WTC11 (cell line): ENCODE results near the gene DNMT3A. TPM values are rescaled to one million over a fixed set of nuclear protein-coding genes. Genes with fewer than 3 reads are reported as not detected.

Source experiments
- ATAC-seq: fragments of 200-7000 bp; cut with Tn5 transposase; 2 replicates; pipeline ENCODE4 v1.10.0; 2021; ENCODE audit warnings: mild to moderate bottlenecking, moderate library complexity
- CTCF ChIA-PET: fragments of 300-600 bp; sonication (Branson Sonifier 250); formaldehyde crosslinking; loops from one replicate; lab custom pipeline; 2021; ENCODE audit warnings: antibody characterized with exemption; lab: Charles Lee
- POLR2A ChIA-PET: fragments of 350-600 bp; sonication (Branson Sonifier 250); formaldehyde crosslinking; loops from one replicate; lab custom pipeline; 2021; ENCODE audit warnings: antibody characterized with exemption; lab: Charles Lee
- DNase-seq: peaks from one replicate; pipeline ENCODE4 v3.0.0; 2021; ENCODE audit warnings: low spot score
- H3K27ac Mint-ChIP-seq: 2 replicates; pipeline ENCODE4 v1.8.0; 2021; ENCODE audit warnings: mixed read lengths
- H3K27me3 Mint-ChIP-seq: 2 replicates; pipeline ENCODE4 v1.8.0; 2021; ENCODE audit warnings: low read depth, mild to moderate bottlenecking, moderate library complexity, mixed read lengths
- H3K36me3 Mint-ChIP-seq: 2 replicates; pipeline ENCODE4 v1.8.0; 2021; ENCODE audit warnings: mixed read lengths
- H3K4me1 Mint-ChIP-seq: 2 replicates; pipeline ENCODE4 v1.8.0; 2022; ENCODE audit warnings: mixed read lengths
- H3K4me3 Mint-ChIP-seq: 2 replicates; pipeline ENCODE4 v1.8.0; 2021; ENCODE audit warnings: mild to moderate bottlenecking, moderate library complexity, mixed read lengths
- H3K9me3 Mint-ChIP-seq: 2 replicates; pipeline ENCODE4 v1.8.0; 2021; ENCODE audit warnings: mixed read lengths
- CBFB ChIP-seq: sonication (generic); formaldehyde crosslinking; IDR thresholded peaks from 2 replicates; pipeline ENCODE4 v1.8.1; 2022; ENCODE audit warnings: mild to moderate bottlenecking, low read depth, missing genetic modification reagents
- CREB1 ChIP-seq: sonication (generic); formaldehyde crosslinking; IDR thresholded peaks from 2 replicates; pipeline ENCODE4 v1.8.0; 2023; ENCODE audit warnings: mild to moderate bottlenecking, missing genetic modification reagents
- E2F4 ChIP-seq: sonication (generic); formaldehyde crosslinking; IDR thresholded peaks from 2 replicates; pipeline ENCODE4 v1.8.1; 2022; ENCODE audit warnings: low read depth, mild to moderate bottlenecking, moderate library complexity, missing genetic modification reagents, borderline replicate concordance
- FOXJ3 ChIP-seq: sonication (generic); formaldehyde crosslinking; IDR thresholded peaks from 2 replicates; pipeline ENCODE4 v1.9.0; 2021; ENCODE audit warnings: missing genetic modification reagents, mild to moderate bottlenecking, borderline replicate concordance
- GABPB1 ChIP-seq: sonication (generic); formaldehyde crosslinking; IDR thresholded peaks from 2 replicates; pipeline ENCODE4 v1.8.1; 2023; ENCODE audit warnings: mild to moderate bottlenecking, missing genetic modification reagents
- GRHL2 ChIP-seq: fragments of 250-450 bp; sonication (Bioruptor Pico); IDR thresholded peaks from 2 replicates; pipeline ENCODE4 v1.8.0; 2022; ENCODE audit warnings: mild to moderate bottlenecking, moderate library complexity; ENCODE audit not compliant: insufficient replicate concordance, severe bottlenecking
- GTF2I ChIP-seq: fragments of 250-450 bp; sonication (Bioruptor Pico); conservative IDR thresholded peaks from 2 replicates; pipeline ENCODE4 v1.4.0; 2021; ENCODE audit warnings: mild to moderate bottlenecking
- IRF1 ChIP-seq: sonication (generic); formaldehyde crosslinking; IDR thresholded peaks from 2 replicates; pipeline ENCODE4 v1.8.0; 2023; ENCODE audit warnings: missing genetic modification reagents
- MYBL2 ChIP-seq: sonication (generic); formaldehyde crosslinking; IDR thresholded peaks from 2 replicates; pipeline ENCODE4 v1.8.1; 2023; ENCODE audit warnings: mild to moderate bottlenecking, moderate library complexity, missing genetic modification reagents
- NR2C2 ChIP-seq: sonication (generic); formaldehyde crosslinking; IDR thresholded peaks from 2 replicates; pipeline ENCODE4 v1.8.0; 2022; ENCODE audit warnings: mild to moderate bottlenecking, missing genetic modification reagents
- USF1 ChIP-seq: sonication (generic); formaldehyde crosslinking; IDR thresholded peaks from 2 replicates; pipeline ENCODE4 v1.8.0; 2022; ENCODE audit warnings: mild to moderate bottlenecking, missing genetic modification reagents
- ZNF232 ChIP-seq: sonication (generic); formaldehyde crosslinking; IDR thresholded peaks from 2 replicates; pipeline ENCODE4 v1.8.0; 2022; ENCODE audit warnings: mild to moderate bottlenecking, missing genetic modification reagents
- ZNF423 ChIP-seq: fragments of 250-450 bp; sonication (Bioruptor Pico); IDR thresholded peaks from 2 replicates; pipeline ENCODE4 v2.1.2; 2022; ENCODE audit warnings: mild to moderate bottlenecking, moderate library complexity
- ZNF671 ChIP-seq: fragments of 250-450 bp; sonication (Bioruptor Pico); IDR thresholded peaks from 2 replicates; pipeline ENCODE4 v1.8.0; 2021; ENCODE audit warnings: mild to moderate bottlenecking
- total RNA-seq: library from RNA; stranded (reverse); gene quantifications from 3 replicates; pipeline ENCODE4 v1.2.3, GENCODE V29; 2021
- TF ChIP-seq, protein P1 (sequence below): fragments of 250-450 bp; sonication (Bioruptor Pico); conservative IDR thresholded peaks from 2 replicates; pipeline ENCODE4 v1.9.0; 2021; ENCODE audit warnings: mild to moderate bottlenecking
- TF ChIP-seq, protein P2 (sequence below): sonication (generic); formaldehyde crosslinking; conservative IDR thresholded peaks from 2 replicates; pipeline ENCODE4 v1.8.1; 2023; ENCODE audit warnings: mild to moderate bottlenecking, low read depth, missing genetic modification reagents, moderate library complexity
- TF ChIP-seq, protein P3 (sequence below): sonication (generic); formaldehyde crosslinking; IDR thresholded peaks from 2 replicates; pipeline ENCODE4 v1.8.1; 2022; ENCODE audit warnings: mild to moderate bottlenecking, missing genetic modification reagents, moderate library complexity, borderline replicate concordance
- TF ChIP-seq, protein P4 (sequence below): sonication (generic); formaldehyde crosslinking; IDR thresholded peaks from 2 replicates; pipeline ENCODE4 v1.8.0; 2022; ENCODE audit warnings: missing genetic modification reagents

Gene DNMT3A
- total RNA-seq, 1 experiment from 2014 or later: 154 TPM

DNA sequence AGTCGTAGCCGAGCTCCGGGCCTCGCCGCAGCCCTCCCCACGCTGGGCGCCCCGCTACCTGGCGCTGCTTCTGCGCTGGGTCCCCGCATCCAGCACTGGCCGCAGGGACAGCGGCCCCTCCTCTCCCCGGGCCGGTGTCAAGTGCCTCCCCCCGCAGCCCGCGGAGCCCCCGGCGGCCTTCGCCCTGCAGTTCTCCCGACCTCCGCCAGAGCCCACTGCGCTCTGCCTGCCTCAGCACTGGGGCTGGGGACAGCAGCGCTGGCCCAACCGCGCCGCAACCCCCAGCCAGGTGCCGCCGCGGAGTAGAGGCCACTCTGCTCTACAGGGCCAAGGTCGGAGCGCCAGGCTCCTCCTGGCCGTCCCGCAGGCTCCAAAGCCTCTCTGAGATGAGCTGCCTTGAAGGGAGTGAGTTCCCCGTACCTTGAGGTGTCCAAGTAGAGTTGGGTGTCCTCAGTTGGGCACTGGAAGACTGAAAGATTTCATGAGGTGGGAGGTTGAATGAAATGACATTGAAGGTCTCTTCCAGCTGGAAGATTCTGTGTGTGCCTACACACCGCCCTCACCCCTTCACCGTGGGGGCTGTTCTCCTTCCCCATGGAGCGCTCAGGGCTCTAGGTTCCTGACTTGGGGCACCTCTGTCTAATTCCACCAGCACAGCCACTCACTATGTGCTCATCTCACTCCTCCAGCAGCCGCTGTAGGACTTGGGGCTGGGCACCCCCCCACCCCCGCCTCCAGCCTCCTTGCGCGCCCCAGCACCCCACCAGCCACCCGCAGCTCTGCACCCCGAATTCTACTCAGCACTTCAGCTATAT is 854 bp upstream of the DNMT3A start (continued):
- TF ChIP-seq, protein P1, sequence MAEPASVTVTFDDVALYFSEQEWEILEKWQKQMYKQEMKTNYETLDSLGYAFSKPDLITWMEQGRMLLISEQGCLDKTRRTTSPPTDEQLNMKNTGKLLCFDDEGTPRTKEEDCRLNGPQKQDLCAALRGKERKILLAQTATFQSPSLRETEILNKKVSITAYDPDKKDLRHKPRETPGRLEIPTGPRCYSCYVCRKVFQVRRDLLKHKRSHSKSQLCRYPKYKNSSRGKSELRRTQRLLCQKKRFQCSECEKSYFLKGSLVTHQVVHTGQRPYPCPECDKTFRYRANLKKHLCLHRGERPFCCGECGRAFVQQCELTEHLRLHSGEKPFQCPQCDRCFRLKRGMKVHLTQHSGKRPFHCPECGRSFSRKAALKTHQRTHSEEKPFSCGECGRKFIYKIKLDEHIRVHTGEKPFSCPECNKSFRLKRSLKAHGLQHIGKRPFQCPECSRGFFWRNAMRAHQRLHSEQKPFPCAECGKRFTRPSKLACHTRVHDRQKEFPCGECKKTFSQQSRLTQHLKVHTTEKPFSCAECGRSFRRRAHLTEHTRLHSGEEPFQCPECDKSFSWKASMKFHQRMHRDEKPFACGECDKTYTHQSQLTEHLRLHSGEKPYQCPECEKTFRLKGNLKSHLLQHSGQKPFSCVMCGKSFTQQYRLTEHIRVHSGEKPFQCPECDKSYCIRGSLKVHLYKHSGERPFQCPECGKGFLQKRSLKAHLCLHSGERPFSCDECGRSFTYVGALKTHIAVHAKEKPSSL: no peak
- TF ChIP-seq, all 79 proteins: peak for 41

DNA sequence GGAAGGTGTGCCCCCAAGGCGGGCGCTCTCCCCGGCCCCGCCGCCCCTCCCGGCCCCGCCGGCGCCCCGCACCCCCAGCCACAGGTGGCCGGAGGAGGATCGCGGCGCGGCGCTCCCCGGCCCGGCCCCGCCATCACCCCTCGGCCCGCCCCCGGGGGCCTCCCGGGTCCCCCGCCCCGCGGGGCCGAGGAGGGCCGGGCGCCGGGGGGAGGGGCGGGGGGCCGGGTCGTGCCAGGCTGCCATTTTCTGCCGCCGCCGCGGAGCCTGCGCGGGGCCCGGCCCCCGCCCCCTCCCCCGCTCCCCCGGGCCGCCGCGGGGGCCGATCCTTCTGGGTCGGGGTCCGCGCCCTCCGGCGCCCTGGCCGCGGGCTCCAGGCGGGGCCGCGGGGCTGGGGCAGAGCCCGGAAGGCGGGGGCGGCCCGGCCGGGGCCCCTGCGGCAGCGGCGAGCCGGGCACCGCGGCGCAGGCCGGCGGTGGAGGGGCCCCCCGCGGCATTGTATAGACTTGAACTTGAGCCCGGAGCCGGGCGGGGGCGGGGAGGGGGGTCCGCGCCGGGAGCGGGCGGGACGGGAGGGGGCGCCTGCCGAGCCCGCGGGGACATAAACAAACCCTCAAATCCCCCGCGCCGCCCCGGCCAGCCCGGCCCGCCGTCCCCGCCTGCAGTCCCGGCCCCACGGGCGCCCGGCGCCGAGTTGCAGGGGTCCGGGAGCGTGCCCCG is 556 bp downstream of the DNMT3A start:
- H3K27ac Mint-ChIP-seq: no peak overlapping the region
- H3K36me3 Mint-ChIP-seq: no peaks in the 10 kb centered on the region
- H3K27me3 Mint-ChIP-seq: peaks cover 22% of the 10 kb centered on the region
- H3K9me3 Mint-ChIP-seq: no peaks in the 10 kb centered on the region
- no peak for DNase-seq
- peaks cover 41% of the 10 kb centered on the region for H3K4me1 Mint-ChIP-seq
- no peak overlapping the region for H3K4me3 Mint-ChIP-seq
- ChIA-PET CTCF (interaction anchor here (1.2 to 8.8 kb wide), 4 partner anchors 18 to 31 kb away, joined by 4 to 74 read pairs (median 41); no protein-coding TSS in a partner anchor), POLR2A (interaction anchor here (1.0 kb wide), 1 partner anchor 71 kb away, joined by 3 read pairs; no protein-coding TSS in a partner anchor)
- TF ChIP-seq, protein P2, sequence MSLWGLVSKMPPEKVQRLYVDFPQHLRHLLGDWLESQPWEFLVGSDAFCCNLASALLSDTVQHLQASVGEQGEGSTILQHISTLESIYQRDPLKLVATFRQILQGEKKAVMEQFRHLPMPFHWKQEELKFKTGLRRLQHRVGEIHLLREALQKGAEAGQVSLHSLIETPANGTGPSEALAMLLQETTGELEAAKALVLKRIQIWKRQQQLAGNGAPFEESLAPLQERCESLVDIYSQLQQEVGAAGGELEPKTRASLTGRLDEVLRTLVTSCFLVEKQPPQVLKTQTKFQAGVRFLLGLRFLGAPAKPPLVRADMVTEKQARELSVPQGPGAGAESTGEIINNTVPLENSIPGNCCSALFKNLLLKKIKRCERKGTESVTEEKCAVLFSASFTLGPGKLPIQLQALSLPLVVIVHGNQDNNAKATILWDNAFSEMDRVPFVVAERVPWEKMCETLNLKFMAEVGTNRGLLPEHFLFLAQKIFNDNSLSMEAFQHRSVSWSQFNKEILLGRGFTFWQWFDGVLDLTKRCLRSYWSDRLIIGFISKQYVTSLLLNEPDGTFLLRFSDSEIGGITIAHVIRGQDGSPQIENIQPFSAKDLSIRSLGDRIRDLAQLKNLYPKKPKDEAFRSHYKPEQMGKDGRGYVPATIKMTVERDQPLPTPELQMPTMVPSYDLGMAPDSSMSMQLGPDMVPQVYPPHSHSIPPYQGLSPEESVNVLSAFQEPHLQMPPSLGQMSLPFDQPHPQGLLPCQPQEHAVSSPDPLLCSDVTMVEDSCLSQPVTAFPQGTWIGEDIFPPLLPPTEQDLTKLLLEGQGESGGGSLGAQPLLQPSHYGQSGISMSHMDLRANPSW: no peak
- TF ChIP-seq E2F4: no peak
- no peak for TF ChIP-seq GTF2I (CRISPR knock-in tag)
- TF ChIP-seq ZNF232 (CRISPR knock-in tag): no peak
- TF ChIP-seq USF1: no peak
- TF ChIP-seq NR2C2 (CRISPR knock-in tag): no peak
- no peak for TF ChIP-seq GRHL2 (CRISPR knock-in tag)
- TF ChIP-seq CBFB: no peak
- TF ChIP-seq, protein P3, sequence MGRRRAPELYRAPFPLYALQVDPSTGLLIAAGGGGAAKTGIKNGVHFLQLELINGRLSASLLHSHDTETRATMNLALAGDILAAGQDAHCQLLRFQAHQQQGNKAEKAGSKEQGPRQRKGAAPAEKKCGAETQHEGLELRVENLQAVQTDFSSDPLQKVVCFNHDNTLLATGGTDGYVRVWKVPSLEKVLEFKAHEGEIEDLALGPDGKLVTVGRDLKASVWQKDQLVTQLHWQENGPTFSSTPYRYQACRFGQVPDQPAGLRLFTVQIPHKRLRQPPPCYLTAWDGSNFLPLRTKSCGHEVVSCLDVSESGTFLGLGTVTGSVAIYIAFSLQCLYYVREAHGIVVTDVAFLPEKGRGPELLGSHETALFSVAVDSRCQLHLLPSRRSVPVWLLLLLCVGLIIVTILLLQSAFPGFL (CRISPR knock-in tag): no peak
- TF ChIP-seq ZNF423: no peak
- TF ChIP-seq IRF1 (CRISPR knock-in tag): no peak
- no peak for TF ChIP-seq GABPB1 (CRISPR knock-in tag)
- TF ChIP-seq FOXJ3 (CRISPR knock-in tag): no peak
- TF ChIP-seq MYBL2 (CRISPR knock-in tag): no peak
- TF ChIP-seq, protein P4, sequence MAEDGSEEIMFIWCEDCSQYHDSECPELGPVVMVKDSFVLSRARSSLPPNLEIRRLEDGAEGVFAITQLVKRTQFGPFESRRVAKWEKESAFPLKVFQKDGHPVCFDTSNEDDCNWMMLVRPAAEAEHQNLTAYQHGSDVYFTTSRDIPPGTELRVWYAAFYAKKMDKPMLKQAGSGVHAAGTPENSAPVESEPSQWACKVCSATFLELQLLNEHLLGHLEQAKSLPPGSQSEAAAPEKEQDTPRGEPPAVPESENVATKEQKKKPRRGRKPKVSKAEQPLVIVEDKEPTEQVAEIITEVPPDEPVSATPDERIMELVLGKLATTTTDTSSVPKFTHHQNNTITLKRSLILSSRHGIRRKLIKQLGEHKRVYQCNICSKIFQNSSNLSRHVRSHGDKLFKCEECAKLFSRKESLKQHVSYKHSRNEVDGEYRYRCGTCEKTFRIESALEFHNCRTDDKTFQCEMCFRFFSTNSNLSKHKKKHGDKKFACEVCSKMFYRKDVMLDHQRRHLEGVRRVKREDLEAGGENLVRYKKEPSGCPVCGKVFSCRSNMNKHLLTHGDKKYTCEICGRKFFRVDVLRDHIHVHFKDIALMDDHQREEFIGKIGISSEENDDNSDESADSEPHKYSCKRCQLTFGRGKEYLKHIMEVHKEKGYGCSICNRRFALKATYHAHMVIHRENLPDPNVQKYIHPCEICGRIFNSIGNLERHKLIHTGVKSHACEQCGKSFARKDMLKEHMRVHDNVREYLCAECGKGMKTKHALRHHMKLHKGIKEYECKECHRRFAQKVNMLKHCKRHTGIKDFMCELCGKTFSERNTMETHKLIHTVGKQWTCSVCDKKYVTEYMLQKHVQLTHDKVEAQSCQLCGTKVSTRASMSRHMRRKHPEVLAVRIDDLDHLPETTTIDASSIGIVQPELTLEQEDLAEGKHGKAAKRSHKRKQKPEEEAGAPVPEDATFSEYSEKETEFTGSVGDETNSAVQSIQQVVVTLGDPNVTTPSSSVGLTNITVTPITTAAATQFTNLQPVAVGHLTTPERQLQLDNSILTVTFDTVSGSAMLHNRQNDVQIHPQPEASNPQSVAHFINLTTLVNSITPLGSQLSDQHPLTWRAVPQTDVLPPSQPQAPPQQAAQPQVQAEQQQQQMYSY: no peak
- no peak for TF ChIP-seq CREB1
- TF ChIP-seq ZNF671 (CRISPR knock-in tag): no peak
- no peak for ATAC-seq
